Transverse colon (tissue), 3 donors: ENCODE measurements around the gene PCDHGA4.
"Not testable (repeated sequence)": the region's sequence is repeated elsewhere in the genome, so short reads cannot be mapped to it uniquely, and the experiment has no call there.

Experiments used
- CTCF ChIP-seq, 5 experiments: fragments of 200-600 bp in 3 of 5; fragments of 450-650 bp in 2 of 5; sonication (generic) in 3 of 5; IDR thresholded peaks; 1 replicate in 2 of 5; 2 replicates in 3 of 5; pipeline ENCODE4 v1.5.1; 2016 to 2017; ENCODE audit warnings: antibody characterized with exemption in 5 of 5, inconsistent platforms in 3 of 5, mild to moderate bottlenecking in 2 of 5, moderate library complexity in 1 of 5
- EP300 ChIP-seq: sonication (generic); formaldehyde crosslinking; IDR thresholded peaks from one replicate; pipeline ENCODE4 v1.6.1; 2017; ENCODE audit warnings: antibody characterized with exemption, low read depth

- not testable (repeated sequence) for TF ChIP-seq CTCF (IDR thresholded peaks at IDR 0.05); EP300
Observed at GRCh38 chr5:141316963-141317362, 37.9 kb upstream of the PCDHGA4 start.
